Renal cortical epithelial cell (primary cell): Measurements from ENCODE around the gene BABAM2. TPM values are rescaled to one million over a fixed set of nuclear protein-coding genes. Genes with fewer than 3 reads are reported as not detected.
A peak's percentile ranks its signal among the peaks of the same experiment; 100 is the strongest.

Experiments
- DNase-seq: peaks from one replicate; pipeline ENCODE4 v3.0.0-alpha.2; 2011; ENCODE audit warnings: low read depth
- total RNA-seq: library from RNA; depleted of rRNA; stranded (reverse); fragments of >200 nt; gene quantifications from 2 replicates; pipeline ENCODE4 v1.2.3, GENCODE V29; 2014

BABAM2 gene
- total RNA-seq, 1 donor from 2014 or later, result 57.3 TPM

GRCh38 chr2:28067602-28068001 lies 177.1 kb downstream of the BABAM2 start:
- no peak for DNase-seq

DNA sequence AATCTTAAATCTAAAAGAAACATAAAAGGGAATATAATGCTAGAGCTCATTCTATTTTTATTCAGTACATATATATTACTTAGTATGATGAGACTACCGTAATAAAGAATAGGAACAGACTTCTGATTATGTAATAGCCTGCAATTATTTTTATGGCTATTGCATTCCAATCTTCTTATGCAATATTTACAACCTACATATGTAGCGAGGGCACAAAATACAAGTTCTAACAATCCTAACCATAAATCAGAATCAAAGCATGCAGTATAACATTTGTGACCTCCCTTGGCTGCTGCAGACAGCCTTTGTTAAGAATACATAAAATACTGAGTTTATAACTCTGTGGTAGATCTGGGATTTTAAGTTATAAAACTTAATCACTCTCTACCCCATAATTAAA lies 177.6 kb downstream of the BABAM2 start:
- no peak for DNase-seq

DNA sequence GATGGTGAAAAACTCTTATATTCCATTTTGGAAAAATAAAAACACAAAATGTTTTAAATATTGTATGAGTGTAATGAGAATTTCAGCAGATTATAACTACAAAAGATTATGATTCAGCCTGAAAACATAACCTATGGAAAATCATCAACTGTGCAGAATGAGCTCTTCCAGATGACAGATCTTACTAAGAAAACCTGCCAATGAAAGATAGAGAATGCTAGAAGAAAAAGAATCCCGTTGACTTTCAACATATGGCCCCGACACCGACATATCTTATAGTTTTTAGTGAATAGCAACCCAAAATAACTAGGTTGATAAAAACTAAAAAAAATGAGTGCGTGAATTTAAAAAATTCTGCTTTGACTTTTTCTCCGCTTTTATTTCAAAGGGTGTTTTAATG lies 178.0 kb downstream of the BABAM2 start:
- DNase-seq, result no peak

DNA sequence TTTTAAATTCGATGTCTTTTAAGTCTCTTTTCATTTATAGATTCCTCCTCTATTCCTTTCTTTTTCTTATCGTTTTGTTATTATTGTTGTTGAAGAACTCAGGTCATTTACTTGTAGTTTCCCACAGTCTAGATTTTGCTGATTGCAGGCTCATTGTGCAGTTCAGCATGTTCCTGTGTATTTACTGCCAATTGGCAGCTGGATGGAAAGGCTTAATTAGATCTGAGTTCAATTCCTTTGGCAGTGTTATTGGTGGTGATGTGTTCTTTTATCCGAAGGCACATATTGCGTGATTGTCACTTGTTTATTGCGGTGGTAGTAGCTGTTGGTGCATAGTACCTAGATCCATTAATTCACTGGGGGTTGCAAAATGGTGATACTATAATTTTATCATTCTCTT lies 180.7 kb downstream of the BABAM2 start:
- no peak for DNase-seq

GRCh38 chr2:28074137-28074536 lies 183.6 kb downstream of the BABAM2 start:
- no peak for DNase-seq

- peak; percentile 96 for DNase-seq
Measured at GRCh38 chr2:28080911-28081310, 190.4 kb downstream of the BABAM2 start.

GRCh38 chr2:28082131-28082530 lies 191.6 kb downstream of the BABAM2 start:
- DNase-seq, result peak; percentile 48

- no peak for DNase-seq
Measured at GRCh38 chr2:28083476-28083875, 192.9 kb downstream of the BABAM2 start.

GRCh38 chr2:28084564-28084963 lies 194.0 kb downstream of the BABAM2 start:
- peak; percentile 66 for DNase-seq

DNA sequence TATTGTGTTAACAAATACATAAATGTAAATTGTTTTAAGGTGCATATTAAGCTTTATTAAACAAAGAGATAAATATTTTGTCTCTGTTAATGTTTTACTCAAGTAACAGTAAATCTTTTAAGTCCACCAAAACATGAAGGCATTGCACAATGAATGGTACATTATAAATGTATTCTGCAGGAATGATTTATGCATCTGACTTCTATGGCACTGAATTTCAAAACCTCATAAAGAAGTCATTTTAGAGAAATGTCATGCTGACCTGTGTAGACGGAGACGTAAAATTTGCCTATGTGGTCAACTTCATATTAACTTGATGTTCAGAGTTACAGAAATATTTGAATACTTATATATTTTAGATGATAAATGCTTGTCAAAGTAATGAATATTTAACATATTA lies 194.7 kb downstream of the BABAM2 start:
- DNase-seq, result no peak

- DNase-seq, result no peak
Measured at GRCh38 chr2:28086611-28087010, 196.1 kb downstream of the BABAM2 start.

GRCh38 chr2:28088970-28089369 lies 198.4 kb downstream of the BABAM2 start:
- no peak for DNase-seq

DNA sequence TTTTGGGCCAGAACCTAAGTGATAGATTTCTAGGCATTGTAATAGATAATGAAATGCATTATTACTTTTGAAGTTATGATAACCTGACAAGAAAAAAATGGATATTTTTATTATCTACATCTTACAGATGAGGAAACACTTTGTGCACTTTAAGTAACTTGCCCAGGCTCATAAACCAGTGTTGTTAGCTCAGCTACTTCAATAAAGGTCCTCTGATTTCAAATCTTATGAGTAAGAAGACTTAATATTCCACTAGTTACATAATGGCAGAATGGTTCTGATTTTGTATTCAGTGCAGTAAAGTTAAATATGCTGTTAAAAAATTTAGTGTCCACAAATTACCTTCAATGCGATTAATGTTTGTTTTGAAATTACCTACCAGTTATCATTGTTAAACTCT lies 199.0 kb downstream of the BABAM2 start:
- DNase-seq, result no peak

DNA sequence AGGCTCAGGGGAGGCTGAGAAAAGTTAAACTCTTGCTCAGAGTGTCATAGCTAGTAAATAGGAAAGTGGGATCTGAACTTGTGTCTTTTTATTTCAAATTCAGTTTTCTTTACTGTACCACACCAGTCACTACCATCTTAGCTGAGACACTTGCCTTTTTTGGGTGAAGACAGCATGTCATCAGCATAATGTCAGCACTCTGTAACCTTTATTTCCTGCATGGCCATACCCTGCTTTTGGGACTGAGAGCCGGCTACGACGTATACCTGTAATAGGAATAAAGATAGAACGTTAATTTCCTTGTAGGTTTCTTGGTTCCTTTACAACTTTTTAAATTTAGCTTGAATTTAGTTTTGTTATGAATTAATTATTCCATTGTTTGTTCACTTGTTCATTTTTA lies 202.8 kb downstream of the BABAM2 start:
- no peak for DNase-seq

- DNase-seq, result no peak
Measured at GRCh38 chr2:28093768-28094167, 203.2 kb downstream of the BABAM2 start.

- DNase-seq, result no peak
Measured at GRCh38 chr2:28094739-28095138, 204.2 kb downstream of the BABAM2 start.

DNA sequence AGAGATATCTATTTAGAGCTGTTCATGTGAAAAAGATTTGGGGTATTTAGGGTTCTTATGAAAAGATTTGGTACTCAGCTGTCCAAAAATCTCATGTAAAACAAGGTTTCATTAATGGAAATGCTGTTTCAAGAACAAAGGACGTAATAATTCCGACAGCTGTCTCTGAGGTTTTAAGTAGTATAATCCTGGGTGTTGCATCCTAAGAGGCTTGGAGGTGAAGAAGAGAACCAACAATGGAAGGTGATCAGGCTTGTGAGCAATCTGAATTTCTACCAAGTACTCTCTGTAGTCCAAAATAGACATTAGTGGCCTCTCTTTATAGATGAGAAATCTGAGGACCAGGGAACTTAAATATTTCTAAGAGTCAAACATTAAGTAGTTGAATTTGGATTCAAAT lies 205.1 kb downstream of the BABAM2 start:
- no peak for DNase-seq

DNA sequence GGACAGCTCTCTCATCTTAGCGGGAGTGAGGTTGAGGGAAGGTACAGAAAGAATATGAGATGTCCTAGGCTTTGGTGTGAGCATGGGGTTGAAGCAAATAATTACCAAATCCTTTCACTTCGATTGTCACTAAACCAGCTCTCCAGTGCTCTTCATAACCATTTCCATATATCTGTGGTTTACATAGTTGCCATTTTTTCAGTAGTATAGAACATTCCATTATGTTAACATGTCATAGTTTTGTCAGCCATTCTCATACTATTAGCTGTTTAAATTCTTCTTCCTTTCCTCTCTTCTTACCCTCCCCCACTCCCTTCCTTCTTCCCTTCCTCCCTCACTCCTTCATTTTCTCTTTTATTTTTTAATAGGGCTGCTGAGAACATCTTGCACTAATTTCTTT lies 205.9 kb downstream of the BABAM2 start:
- no peak for DNase-seq

DNA sequence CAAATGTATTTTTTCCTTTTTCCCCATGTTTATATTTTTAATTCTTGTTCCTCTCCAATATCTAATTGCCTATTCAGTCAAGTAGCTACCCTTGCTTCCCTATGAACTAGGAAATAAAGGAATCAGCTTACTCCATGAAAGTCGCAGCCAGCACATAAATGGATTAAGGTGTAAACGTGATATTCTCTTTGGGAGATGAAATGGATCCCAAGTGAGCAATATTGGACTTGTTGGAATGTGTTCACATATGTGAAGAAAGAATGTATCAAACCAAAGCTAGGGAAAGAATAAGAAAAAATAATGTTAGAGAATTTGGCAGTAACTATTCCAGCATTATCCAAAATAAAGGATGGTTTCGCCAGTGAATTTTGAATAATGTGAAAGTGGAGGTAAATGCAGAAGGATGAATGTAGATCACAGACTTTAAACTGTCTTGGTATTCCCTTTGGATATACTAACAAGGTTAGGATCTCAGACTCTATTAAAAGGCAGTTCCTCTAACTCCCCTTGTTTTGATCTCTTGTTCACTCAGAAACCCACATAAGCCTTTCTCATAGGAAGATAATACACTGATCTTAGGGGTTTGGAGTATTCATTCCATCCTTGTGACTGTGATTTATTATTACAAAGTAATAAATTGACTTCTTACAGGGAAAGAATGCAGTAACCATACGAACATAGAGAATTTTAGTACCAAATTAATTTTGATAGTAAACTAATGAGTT lies 208.1 kb downstream of the BABAM2 start:
- no peak for DNase-seq

DNA sequence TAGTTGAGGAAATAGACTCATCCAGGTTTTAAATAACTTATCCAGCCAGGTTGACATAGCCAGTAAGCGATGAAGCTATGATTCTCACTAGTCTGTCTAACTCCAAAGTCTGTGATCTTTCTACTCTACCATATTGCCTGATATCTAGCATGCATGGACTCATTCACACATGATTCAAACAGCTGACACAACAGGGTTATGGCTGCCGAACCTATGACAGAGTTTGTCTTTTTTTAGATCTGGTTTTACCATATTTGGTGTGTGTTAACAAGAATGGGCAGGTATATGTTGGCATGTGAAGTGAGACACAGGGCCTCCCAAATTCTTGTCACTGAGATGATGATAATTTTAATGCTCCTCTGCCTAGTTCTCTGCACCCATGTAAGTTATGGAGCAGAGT lies 210.6 kb downstream of the BABAM2 start:
- no peak for DNase-seq

DNA sequence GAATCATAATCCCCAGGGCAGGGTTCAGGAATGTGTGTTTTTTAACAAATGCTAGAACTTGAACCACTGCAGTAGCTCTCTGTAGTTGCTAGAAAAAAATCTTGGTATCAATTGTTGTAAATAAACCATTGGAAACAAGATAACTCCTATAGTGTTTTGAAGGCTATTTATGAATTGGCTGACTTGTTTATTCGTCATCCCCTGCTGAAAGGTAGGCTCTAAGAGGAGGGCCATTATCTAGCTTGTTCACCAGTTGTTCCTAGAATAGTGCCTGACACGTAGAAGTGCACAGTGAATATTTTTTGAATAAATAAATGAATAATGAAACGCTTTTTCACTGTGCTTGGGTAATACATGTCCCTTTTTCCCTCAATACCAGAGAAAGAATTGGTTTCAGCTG lies 211.4 kb downstream of the BABAM2 start:
- no peak for DNase-seq

DNA sequence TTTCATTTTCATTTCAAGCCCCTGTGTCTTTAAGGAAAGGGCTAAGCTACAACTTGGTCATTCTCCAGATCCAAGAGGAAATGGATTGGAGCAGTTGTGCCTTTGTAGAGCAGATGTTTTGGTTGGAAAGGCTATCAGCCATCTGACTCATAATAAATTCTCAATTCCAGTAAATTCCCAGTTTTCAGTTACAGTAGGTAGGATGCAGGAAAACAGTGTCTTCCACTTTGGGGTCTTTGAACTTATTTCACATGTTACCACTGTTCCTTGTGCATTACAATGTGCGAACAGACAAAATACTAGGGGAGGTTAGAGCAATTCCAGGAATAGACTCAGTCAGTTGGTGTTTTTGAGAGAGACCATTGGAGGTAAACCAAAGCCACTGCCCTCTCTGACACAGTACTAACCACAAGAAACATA lies 211.9 kb downstream of the BABAM2 start:
- DNase-seq, result peak; percentile 45

GRCh38 chr2:28103611-28104010 lies 213.1 kb downstream of the BABAM2 start:
- no peak for DNase-seq

GRCh38 chr2:28108143-28108542 lies 217.6 kb downstream of the BABAM2 start:
- DNase-seq, result no peak
